GM15510 (cell line): Measurements from ENCODE around the gene ANGEL2.

Experiments
- POLR2A ChIP-seq: IDR thresholded peaks from 3 replicates; pipeline ENCODE4 v1.6.1; 2011; ENCODE audit warnings: borderline replicate concordance; ENCODE audit not compliant: insufficient read length; ENCODE audit errors: extremely low read depth

ANGEL2 gene

GRCh38 chr1:213015099-213016050 is at the start of gene ANGEL2:
TSS of gene ANGEL2 (minus strand) at chr1:213015867. CDS start at chr1:213015671, 196 bp downstream.
- TF ChIP-seq POLR2A, result peak; percentile 84

- TF ChIP-seq POLR2A, result no peak
Measured at GRCh38 chr1:213061263-213061662, 45.6 kb upstream of the ANGEL2 start.

GRCh38 chr1:213060836-213061235 is 45.2 kb upstream of the ANGEL2 start:
- no peak for TF ChIP-seq POLR2A

DNA sequence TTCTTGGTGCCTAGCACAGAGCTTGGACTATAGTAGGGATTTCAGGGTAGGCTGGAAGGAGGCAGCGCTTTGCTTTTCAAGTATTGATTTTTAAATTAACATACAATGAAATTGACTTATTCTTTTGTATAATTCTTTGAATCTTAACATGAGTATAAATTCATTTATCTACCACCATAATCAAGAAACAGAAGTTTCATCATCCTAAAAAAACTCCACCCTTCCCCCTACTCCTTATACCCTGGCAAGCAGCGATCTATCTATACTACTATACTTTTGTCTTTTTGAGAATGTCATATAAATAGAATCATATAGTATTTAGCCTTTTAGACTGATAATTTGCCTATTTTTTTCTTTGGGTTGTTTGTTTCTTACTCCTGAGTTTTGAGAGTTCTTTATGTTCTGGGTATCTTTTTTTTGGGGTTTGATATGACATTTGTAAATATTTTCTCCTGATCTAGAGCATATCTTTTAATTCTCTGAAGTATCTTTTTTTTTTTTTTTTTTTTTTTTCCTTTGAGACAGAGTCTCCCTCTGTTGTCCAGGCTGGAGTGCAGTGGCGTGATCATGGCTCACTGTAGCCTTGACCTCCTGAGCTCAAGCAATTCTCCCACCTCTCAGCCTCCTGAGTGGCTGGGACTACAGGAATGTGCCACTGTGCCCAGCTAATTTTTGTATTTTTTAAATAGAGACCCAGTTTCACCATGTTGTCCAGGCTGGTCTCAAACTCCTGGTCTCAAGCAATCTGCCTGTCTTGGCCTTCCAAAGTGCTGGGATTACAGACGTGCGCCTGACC is 41.8 kb upstream of the ANGEL2 start:
- TF ChIP-seq POLR2A, result no peak

- no peak for TF ChIP-seq POLR2A
Measured at GRCh38 chr1:213055767-213056166, 40.1 kb upstream of the ANGEL2 start.

- TF ChIP-seq POLR2A, result no peak
Measured at GRCh38 chr1:213054733-213055591, 39.3 kb upstream of the ANGEL2 start.

DNA sequence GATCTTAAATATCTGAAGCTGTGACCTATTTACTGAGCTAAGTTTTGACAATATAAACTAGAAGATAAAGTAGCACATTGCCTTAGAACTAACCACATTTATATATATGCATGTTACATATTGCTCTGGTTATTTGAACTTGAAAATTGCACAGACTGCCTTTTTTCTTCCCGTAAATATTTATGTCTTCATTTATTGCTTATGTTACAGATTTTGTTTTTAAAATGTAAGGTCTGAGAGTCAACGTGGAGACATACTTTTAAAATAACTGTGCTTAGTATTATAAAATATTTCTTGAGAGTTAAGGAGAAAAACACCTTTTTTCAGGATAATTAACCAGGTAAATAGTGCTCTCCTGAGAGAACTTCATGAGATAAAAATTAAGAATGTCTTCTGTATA is 38.5 kb upstream of the ANGEL2 start:
- no peak for TF ChIP-seq POLR2A

DNA sequence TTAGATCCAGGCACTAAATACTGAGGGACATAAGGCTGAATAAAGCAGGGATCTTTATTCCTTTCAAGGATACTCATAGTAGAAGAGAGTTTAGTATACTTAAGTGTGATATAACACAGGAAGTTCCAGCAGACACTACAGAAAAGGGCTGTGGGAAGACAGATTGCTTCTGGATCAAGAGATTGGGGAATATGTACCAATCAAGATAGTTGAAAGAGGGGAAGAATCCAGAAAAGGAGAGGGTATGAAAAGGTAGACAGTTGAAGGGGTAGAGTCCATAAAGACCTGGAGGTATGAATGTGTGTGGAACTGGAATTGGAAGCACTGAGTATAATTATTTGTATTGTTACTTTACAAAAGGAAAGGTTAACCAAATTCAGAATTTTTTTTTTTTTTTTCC is 37.8 kb upstream of the ANGEL2 start:
- TF ChIP-seq POLR2A, result no peak

- TF ChIP-seq POLR2A, result no peak
Measured at GRCh38 chr1:213051881-213052202, 36.2 kb upstream of the ANGEL2 start.

DNA sequence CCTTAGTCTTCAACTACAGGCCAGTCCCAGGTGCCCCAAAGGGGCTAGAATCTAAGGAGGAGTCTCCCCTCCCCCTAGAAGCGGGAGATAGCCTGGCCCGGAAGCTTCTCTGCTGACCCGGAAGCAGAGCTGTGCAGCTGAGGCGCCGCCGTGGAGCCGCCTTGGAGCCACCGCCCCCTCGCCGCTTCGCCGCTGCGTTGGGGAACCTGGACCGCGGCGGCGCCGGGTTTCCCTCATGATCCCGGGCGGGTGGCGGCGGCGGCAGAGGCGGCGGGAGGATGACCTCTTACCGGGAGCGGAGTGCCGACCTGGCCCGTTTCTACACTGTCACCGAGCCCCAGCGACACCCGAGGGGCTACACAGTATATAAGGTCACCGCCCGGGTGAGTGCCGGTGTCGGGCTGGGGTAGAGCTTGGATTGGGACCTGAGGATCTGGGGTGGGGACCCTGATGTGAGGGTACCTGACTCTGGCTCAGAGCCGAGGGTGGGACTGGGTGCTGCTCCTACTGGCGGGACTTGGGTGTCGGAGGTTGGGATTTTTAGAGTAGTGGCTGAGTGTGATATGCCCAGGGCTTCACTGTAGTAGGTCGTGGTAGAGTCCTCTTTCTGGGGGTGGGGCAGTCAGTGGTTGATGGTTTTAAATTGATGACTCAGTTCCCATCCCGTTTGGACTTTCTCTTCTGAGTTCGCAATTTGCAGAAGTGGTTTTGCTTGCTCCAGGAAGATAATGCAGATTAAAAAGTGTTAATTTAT is 35.6 kb upstream of the ANGEL2 start, which contains the start of gene RPS6KC1:
Gene RPS6KC1 (plus strand): TSS at position 115 of the 754 bp plus-strand sequence. CDS start 164 bp downstream, at position 279.
- TF ChIP-seq POLR2A, result peak; percentile 55

DNA sequence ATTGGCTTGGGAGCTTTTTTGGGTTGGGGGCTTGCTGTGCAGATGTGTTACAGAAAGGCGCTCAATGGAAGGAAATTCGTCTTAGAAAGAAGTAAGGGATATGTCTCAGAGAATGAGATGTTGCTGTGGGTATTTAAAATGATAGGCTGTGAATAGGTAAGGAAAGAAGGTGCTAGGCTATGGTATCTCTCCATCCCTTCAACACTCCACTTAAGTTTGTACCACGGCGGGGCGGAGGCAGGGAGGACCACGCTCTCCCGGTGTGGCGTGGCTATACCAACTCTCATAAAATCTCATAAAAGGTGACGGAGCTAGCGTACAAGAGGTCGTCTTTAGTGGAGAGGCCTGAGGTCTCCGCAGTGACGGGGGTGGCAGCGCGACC is 35.1 kb upstream of the ANGEL2 start:
- TF ChIP-seq POLR2A, result no peak

DNA sequence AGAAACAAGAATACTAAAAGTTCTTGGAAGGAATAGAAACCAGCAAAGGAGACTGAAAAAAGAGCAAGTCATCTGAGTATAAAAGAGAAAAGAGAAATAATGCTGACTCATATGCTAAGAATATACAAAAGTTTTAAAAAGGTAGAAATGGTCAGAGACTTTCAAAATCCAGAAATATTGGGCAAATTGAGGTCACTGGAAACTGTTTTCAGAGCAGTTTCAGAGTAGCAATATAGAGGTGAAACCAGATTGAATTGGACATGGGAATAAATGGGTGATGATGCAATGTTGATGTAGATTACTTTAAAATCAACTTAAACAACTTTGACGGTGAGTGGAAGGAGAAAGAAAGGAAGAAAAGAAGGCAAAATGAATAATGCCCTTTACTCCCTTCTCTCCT is 33.6 kb upstream of the ANGEL2 start:
- no peak for TF ChIP-seq POLR2A

- TF ChIP-seq POLR2A, result no peak
Measured at GRCh38 chr1:213041443-213041842, 25.8 kb upstream of the ANGEL2 start.

GRCh38 chr1:213035573-213035972 is 19.9 kb upstream of the ANGEL2 start:
- no peak for TF ChIP-seq POLR2A

DNA sequence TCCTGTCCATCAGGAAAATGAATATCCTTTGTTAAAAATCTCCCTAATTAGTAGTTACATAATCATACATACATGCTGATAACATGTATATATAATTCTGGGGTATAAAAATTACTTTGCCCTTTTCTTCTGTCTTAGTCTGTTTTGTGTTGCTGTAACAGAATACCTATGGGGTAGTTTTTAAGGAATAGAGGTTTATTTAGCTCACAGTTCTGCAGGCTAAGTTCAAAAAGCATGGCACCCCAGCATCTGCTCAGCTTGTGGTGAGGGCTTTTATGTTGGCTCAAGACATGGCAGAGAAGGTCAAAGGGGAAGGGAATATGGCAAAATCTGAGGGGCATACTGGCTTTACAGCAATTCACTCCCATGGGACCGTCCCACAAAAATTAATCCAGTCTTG is 19.0 kb upstream of the ANGEL2 start:
- no peak for TF ChIP-seq POLR2A

GRCh38 chr1:213032651-213033050 is 17.0 kb upstream of the ANGEL2 start:
- no peak for TF ChIP-seq POLR2A
